K562 (cell line): ENCODE measurements around the gene NKX1-2. TPM values are rescaled to one million over a fixed set of nuclear protein-coding genes. Genes with fewer than 3 reads are reported as not detected.

ENCODE experiments used
- ATAC-seq: fragments of 200-7000 bp; cut with Tn5 transposase; 3 replicates; pipeline ENCODE4 v1.9.1; 2020; ENCODE audit warnings: moderate library complexity
- BruUV-seq: library from RNA; stranded (reverse); fragments of 400-500 nt; replicated peaks from 2 replicates; lab custom pipeline; 2021; lab: Mats Ljungman, UMichigan
- CTCF ChIA-PET: fragments of 300-600 bp; formaldehyde crosslinking; extraction: SDS; loops from one replicate; lab custom pipeline; 2021; ENCODE audit warnings: low intra/inter-chr PET ratio; lab: Yijun Ruan, JAX
- POLR2A ChIA-PET: fragments of 300-600, 350-650 bp; sonication (Branson Sonifier 250); formaldehyde crosslinking; extraction: SDS; loops from one replicate; lab custom pipeline; 2021; ENCODE audit warnings: antibody characterized with exemption, inconsistent platforms; lab: Yijun Ruan, JAX
- DNase-seq, 4 experiments: peaks; one replicate each; pipeline versions ENCODE4 v3.0.0 to v3.0.0-alpha.2; 2011 to 2018; ENCODE audit warnings: low spot score in 3 of 4, mixed read lengths in 3 of 4; ENCODE audit errors: extremely low read depth in 1 of 4
- FAIRE-seq: peaks from 2 replicates; lab custom pipeline; 2011; peaks lifted over from hg19 to GRCh38; lab: Jason Lieb, UNC
- H2AFZ ChIP-seq: 2 replicates; pipeline ENCODE4 v1.6.0; 2011; ENCODE audit warnings: low read depth, low read length, control low read depth, inconsistent platforms
- H3K27ac ChIP-seq: fragments of 200-600 bp; 3 replicates; pipeline ENCODE4 v1.8.0; 2011; ENCODE audit warnings: low read depth, mild to moderate bottlenecking, control low read depth, inconsistent platforms, low read length, moderate library complexity, mixed read lengths; ENCODE audit errors: extremely low read depth
- H3K27me3 ChIP-seq, 2 experiments: fragments of 300-600 bp in 1 of 2; 2 replicates in 1 of 2; 3 replicates in 1 of 2; pipeline versions ENCODE4 v1.6.0 to v1.8.0; 2011; ENCODE audit warnings: inconsistent platforms in 2 of 2, low read length in 2 of 2, mild to moderate bottlenecking in 1 of 2, mixed read lengths in 1 of 2, moderate library complexity in 1 of 2; ENCODE audit not compliant: control insufficient read depth in 2 of 2, insufficient read depth in 2 of 2
- H3K36me3 ChIP-seq: fragments of 300-600 bp; 3 replicates; pipeline ENCODE4 v1.8.0; 2011; ENCODE audit warnings: mild to moderate bottlenecking, low read length, inconsistent platforms; ENCODE audit not compliant: control insufficient read depth, insufficient read depth
- H3K4me1 ChIP-seq, 2 experiments: fragments of 200-600 bp in 1 of 2; replicated peaks in 1 of 2; 2 replicates in 1 of 2; 3 replicates in 1 of 2; pipeline versions ENCODE4 v1.5.1 to v1.8.0; 2011; ENCODE audit warnings: inconsistent platforms in 2 of 2, low read length in 2 of 2, mild to moderate bottlenecking in 1 of 2, mixed read lengths in 1 of 2, moderate library complexity in 1 of 2; ENCODE audit not compliant: control insufficient read depth in 2 of 2, insufficient read depth in 2 of 2
- H3K4me2 ChIP-seq: 2 replicates; pipeline ENCODE4 v1.6.1; 2011; ENCODE audit warnings: low read length, control low read depth, inconsistent platforms, mixed read lengths; ENCODE audit not compliant: insufficient read depth
- H3K4me3 ChIP-seq: fragments of 200-600 bp; sonication (generic), shearing (Covaris generic); 2 replicates; pipeline ENCODE4 v1.5.1; 2016; ENCODE audit warnings: control low read depth, inconsistent platforms
- H3K79me2 ChIP-seq: fragments of 200-600 bp; 3 replicates; pipeline ENCODE4 v1.8.0; 2011; ENCODE audit warnings: low read length, inconsistent platforms; ENCODE audit not compliant: control insufficient read depth, insufficient read depth
- H3K9ac ChIP-seq, 2 experiments: 2 replicates each; pipeline versions ENCODE4 v1.6.0 to v1.6.1; 2011; ENCODE audit warnings: low read depth in 2 of 2, low read length in 2 of 2, control low read depth in 1 of 2, inconsistent platforms in 1 of 2, mild to moderate bottlenecking in 1 of 2, mixed read lengths in 1 of 2; ENCODE audit not compliant: insufficient read depth in 1 of 2
- H3K9me1 ChIP-seq: one replicate; pipeline ENCODE4 v1.6.0; 2011; ENCODE audit warnings: inconsistent platforms, mild to moderate bottlenecking, low read length, moderate library complexity; ENCODE audit not compliant: control insufficient read depth, insufficient read depth
- H3K9me3 ChIP-seq: replicated peaks from 2 replicates; pipeline ENCODE4 v1.5.1; 2011; ENCODE audit warnings: low read depth, low read length, inconsistent platforms; ENCODE audit not compliant: control insufficient read depth, insufficient read depth
- H4K20me1 ChIP-seq: replicated peaks from 2 replicates; pipeline ENCODE4 v1.6.1; 2011; ENCODE audit warnings: low read length, inconsistent platforms, mixed read lengths; ENCODE audit not compliant: control insufficient read depth, insufficient read depth
- BRF2 ChIP-seq: IDR thresholded peaks from 3 replicates; pipeline ENCODE4 v1.6.1; 2011; ENCODE audit warnings: borderline replicate concordance, mild to moderate bottlenecking; ENCODE audit not compliant: insufficient read length, insufficient read depth
- CGGBP1 ChIP-seq: fragments of 250-450 bp; sonication (Bioruptor Pico); IDR thresholded peaks from 2 replicates; pipeline ENCODE4 v1.9.0; 2021; ENCODE audit warnings: mild to moderate bottlenecking
- CTCF ChIP-seq, 3 experiments: IDR thresholded peaks in 2 of 3; conservative IDR thresholded peaks in 1 of 3; 2 replicates each; pipeline ENCODE4 v1.5.1; 2011 to 2012; ENCODE audit warnings: low read length in 3 of 3, mild to moderate bottlenecking in 3 of 3, control low read depth in 2 of 3, improper control_type of control experiment in 1 of 3, inconsistent platforms in 1 of 3, low read depth in 1 of 3, mixed read lengths in 1 of 3, moderate library complexity in 1 of 3; ENCODE audit not compliant: insufficient read depth in 2 of 3
- CTCFL ChIP-seq: IDR thresholded peaks from 2 replicates; pipeline ENCODE4 v1.6.1; 2011; ENCODE audit warnings: borderline replicate concordance, low read depth, mild to moderate bottlenecking, moderate library complexity, low read length; ENCODE audit not compliant: insufficient read depth, poor library complexity, severe bottlenecking
- LEF1 ChIP-seq: fragments of 450-650 bp; IDR thresholded peaks from 2 replicates; pipeline ENCODE4 v1.6.1; 2016; ENCODE audit warnings: mild to moderate bottlenecking
- NR0B1 ChIP-seq: fragments of 450-650 bp; IDR thresholded peaks from one replicate; pipeline ENCODE4 v1.6.1; 2018; ENCODE audit warnings: mild to moderate bottlenecking, moderate library complexity; ENCODE audit not compliant: partially characterized antibody
- NR2F6 ChIP-seq: fragments of 450-650 bp; formaldehyde crosslinking; IDR thresholded peaks from 2 replicates; pipeline ENCODE4 v1.4.0; 2020; ENCODE audit warnings: mild to moderate bottlenecking
- NR4A1 ChIP-seq, 2 experiments: fragments of 250-450 bp in 1 of 2; fragments of 450-650 bp in 1 of 2; sonication (Bioruptor Pico) in 1 of 2; IDR thresholded peaks; 2 replicates each; pipeline versions ENCODE4 v1.4.0 to v1.6.1; 2016 to 2020; ENCODE audit warnings: mild to moderate bottlenecking in 2 of 2, missing compliant biosample characterization in 1 of 2, missing genetic modification characterization in 1 of 2, moderate library complexity in 1 of 2
- RBM17 ChIP-seq: fragments of 200-400 bp; formaldehyde crosslinking; IDR thresholded peaks from 2 replicates; pipeline ENCODE4 v1.6.1; 2017; ENCODE audit warnings: low read depth, mild to moderate bottlenecking, low read length, borderline replicate concordance
- RFX1 ChIP-seq: fragments of 450-650 bp; IDR thresholded peaks from 2 replicates; pipeline ENCODE4 v1.6.1; 2016; ENCODE audit warnings: mild to moderate bottlenecking, moderate library complexity
- SMARCE1 ChIP-seq: fragments of 450-650 bp; IDR thresholded peaks from 2 replicates; pipeline ENCODE4 v1.7.1; 2016; ENCODE audit warnings: mild to moderate bottlenecking
- SNRNP70 ChIP-seq: fragments of 200-400 bp; formaldehyde crosslinking; optimal IDR thresholded peaks from 2 replicates; pipeline ENCODE3; 2017; ENCODE audit warnings: low read depth, low read length
- ZFPM2 ChIP-seq: fragments of 250-450 bp; sonication (Bioruptor Pico); IDR thresholded peaks from 2 replicates; pipeline ENCODE4 v1.5.1; 2022; ENCODE audit warnings: mild to moderate bottlenecking
- ZFX ChIP-seq: sonication (generic); formaldehyde crosslinking; IDR thresholded peaks from 2 replicates; pipeline ENCODE4 v1.8.0; 2022; ENCODE audit warnings: mild to moderate bottlenecking, missing genetic modification reagents, moderate library complexity
- WGBS: fragments of 100-300 bp; shearing (Covaris generic); methylation state at CpG from one replicate; pipeline ENCODE4 v1.1.6; 2016; ENCODE audit warnings: low coverage, mixed read lengths; ENCODE audit not compliant: insufficient coverage; ENCODE audit errors: missing lambda C conversion rate; 5-methylcytosine and 5-hydroxymethylcytosine counted together
- in situ Hi-C: fragments of 300-500 bp; cut with MboI; formaldehyde crosslinking; loops from 4 replicates; pipeline ENCODE4 v1.15.0; 2018; ENCODE audit warnings: inconsistent platforms, mixed read lengths
- intact Hi-C: fragments of 100-400 bp; cut with micrococcal nuclease; formaldehyde crosslinking; loops from 2 replicates; pipeline ENCODE4 v1.14.2; 2022
- polyA plus RNA-seq, 8 experiments: library from polyadenylated mRNA; depleted of rRNA in 4 of 8; stranded (reverse) in 5 of 8; unstranded in 3 of 8; fragments of >200 nt; fragmentation: Nextera tagmentation in 2 of 8; fragmentation: Illumina TruSeq in 1 of 8; extraction: Ambion mirVana in 2 of 8; extraction: Trizol in 1 of 8; gene quantifications; 2 replicates each; pipeline versions ENCODE4 v1.2.1 to v1.2.3, GENCODE V29; 2011 to 2014; ENCODE audit warnings: inconsistent platforms in 1 of 8, missing spikeins in 1 of 8
- total RNA-seq, 7 experiments: library from RNA; depleted of rRNA in 6 of 7; stranded (reverse); fragments of >200 nt in 6 of 7; fragmentation: Illumina TruSeq in 2 of 7; extraction: Trizol in 2 of 7; gene quantifications; 2 replicates each; pipeline versions ENCODE4 v1.2.1 to v1.2.3, GENCODE V29; 2011 to 2021; ENCODE audit warnings: low replicate concordance in 1 of 7

Gene NKX1-2
- total and polyA plus RNA-seq, 9 of the 15 experiments (the other 6 are each of a cell fraction or from before 2014, with no cell fraction given), result not detected

GRCh38 chr10:124481717-124482116 lies 31.9 kb upstream of the NKX1-2 start:
- ATAC-seq (no peak), FAIRE-seq (no peak), DNase-seq (no peak)
- intact Hi-C loops, result no loop called here
- no peaks in the 10 kb centered on the region for H3K36me3 ChIP-seq
- H3K4me2 ChIP-seq, result no peak overlapping the region
- WGBS, result 55% methylated on average over 6 of the region's 6 CpGs
- ChIA-PET CTCF (no interaction called here), POLR2A (no interaction called here)
- peaks cover 6 to 24% of the 10 kb centered on the region in 2 experiments; a peak in 4 of 5 replicates for H3K4me1 ChIP-seq
- 0 out of 2 replicates have a peak overlapping the region, but pooled peaks have one; percentile 8 for H2AFZ ChIP-seq
- H3K9me3 ChIP-seq, result no peaks in the 10 kb centered on the region
- H3K4me3 ChIP-seq, result no peak overlapping the region
- H3K9ac ChIP-seq, result no peak overlapping the region
- H3K27me3 ChIP-seq, result no peaks in the 10 kb centered on the region
- no peak overlapping the region for H3K27ac ChIP-seq
- no peaks in the 10 kb centered on the region for H3K79me2 ChIP-seq
- no peaks in the 10 kb centered on the region for H4K20me1 ChIP-seq
- BruUV-seq, result no TSS peak
- in situ Hi-C loops, result no loop called here
- no peaks in the 10 kb centered on the region for H3K9me1 ChIP-seq
- TF ChIP-seq NR0B1 (no peak), SMARCE1 (no peak), ZFX (CRISPR knock-in tag) (no peak), RFX1 (no peak), NR2F6 (CRISPR knock-in tag) (no peak), ZFPM2 (CRISPR knock-in tag) (no peak), CTCF (IDR thresholded peaks at IDR 0.05 in 2 of 3, conservative IDR thresholded peaks at IDR 0.05 in 1 of 3; ENCODE audit: insufficient read depth in 2 of 3, low read depth in 1 of 3, low read length in 3 of 3) (no peak), BRF2 (no peak), LEF1 (no peak), SNRNP70 (no peak), RBM17 (no peak), CTCFL (no peak), CGGBP1 (CRISPR knock-in tag) (no peak), NR4A1 (CRISPR knock-in tag; IDR thresholded peaks at IDR 0.05) (no peak), NR4A1 (tag; IDR thresholded peaks at IDR 0.05) (no peak)
